IMR-90 (cell line): ENCODE results near the gene PFKFB2. TPM values are rescaled to one million over a fixed set of nuclear protein-coding genes. Genes with fewer than 3 reads are reported as not detected.

Experiments
- ATAC-seq: fragments of 200-7000 bp; cut with Tn5 transposase; 2 replicates; pipeline ENCODE4 v1.9.1; 2020; ENCODE audit warnings: low read depth, mild to moderate bottlenecking, moderate library complexity
- BruUV-seq: library from RNA; stranded (reverse); fragments of 400-500 nt; replicated peaks from 2 replicates; lab custom pipeline; 2021; lab: Mats Ljungman, UMichigan
- CTCF ChIA-PET: fragments of 300-600 bp; formaldehyde crosslinking; extraction: SDS; loops from one replicate; lab custom pipeline; 2021; ENCODE audit warnings: antibody characterized with exemption; lab: Yijun Ruan, JAX
- POLR2A ChIA-PET: fragments of 300-600 bp; sonication (Branson Sonifier 250); formaldehyde crosslinking; loops from one replicate; lab custom pipeline; 2022; ENCODE audit warnings: antibody characterized with exemption; ENCODE audit not compliant: unreplicated experiment; lab: Charles Lee
- DNase-seq: peaks from one replicate; pipeline ENCODE4 v3.0.0; 2013
- H2AFZ ChIP-seq: replicated peaks from 2 replicates; pipeline ENCODE3; 2013; ENCODE audit warnings: low read length, mild to moderate bottlenecking; ENCODE audit not compliant: poor library complexity
- H2AK5ac ChIP-seq: 2 replicates; pipeline ENCODE4 v1.6.1; 2013; ENCODE audit warnings: low read depth, low read length, inconsistent platforms
- H2AK9ac ChIP-seq: replicated peaks from 2 replicates; pipeline ENCODE3; 2013; ENCODE audit warnings: mild to moderate bottlenecking, low read depth, low read length, moderate library complexity; ENCODE audit not compliant: poor library complexity
- H2BK120ac ChIP-seq: 2 replicates; pipeline ENCODE4 v1.6.1; 2013; ENCODE audit warnings: low read depth, low read length, inconsistent platforms
- H2BK15ac ChIP-seq: 3 replicates; pipeline ENCODE4 v1.6.1; 2013; ENCODE audit warnings: low read depth, low read length, inconsistent platforms
- H2BK20ac ChIP-seq: 2 replicates; pipeline ENCODE4 v1.6.1; 2013; ENCODE audit warnings: low read depth, mild to moderate bottlenecking, inconsistent platforms, low read length, moderate library complexity
- H2BK5ac ChIP-seq: 2 replicates; pipeline ENCODE4 v1.6.1; 2013; ENCODE audit warnings: mild to moderate bottlenecking, low read depth, low read length, inconsistent platforms; ENCODE audit not compliant: poor library complexity, severe bottlenecking
- H3K14ac ChIP-seq: replicated peaks from 2 replicates; pipeline ENCODE4 v1.6.1; 2013; ENCODE audit warnings: low read depth, low read length, inconsistent platforms
- H3K18ac ChIP-seq: 2 replicates; pipeline ENCODE4 v1.6.1; 2013; ENCODE audit warnings: low read depth, low read length, control low read depth
- H3K23ac ChIP-seq: 2 replicates; pipeline ENCODE4 v1.6.1; 2013; ENCODE audit warnings: low read depth, low read length, inconsistent platforms
- H3K27ac ChIP-seq: 2 replicates; pipeline ENCODE4 v1.5.1; 2013; ENCODE audit warnings: mild to moderate bottlenecking, control low read depth, low read length; ENCODE audit not compliant: insufficient read depth
- H3K27me3 ChIP-seq: 2 replicates; pipeline ENCODE4 v1.6.1; 2013; ENCODE audit warnings: low read length; ENCODE audit not compliant: control insufficient read depth, insufficient read depth
- H3K36me3 ChIP-seq: 2 replicates; pipeline ENCODE4 v1.6.1; 2013; ENCODE audit warnings: low read length, mixed read lengths; ENCODE audit not compliant: control insufficient read depth, insufficient read depth
- H3K4ac ChIP-seq: 2 replicates; pipeline ENCODE4 v1.6.1; 2013; ENCODE audit warnings: low read depth, low read length, inconsistent platforms
- H3K4me1 ChIP-seq: 2 replicates; pipeline ENCODE4 v1.6.1; 2013; ENCODE audit warnings: low read length, mixed read lengths; ENCODE audit not compliant: control insufficient read depth, insufficient read depth
- H3K4me2 ChIP-seq: 2 replicates; pipeline ENCODE4 v1.6.1; 2013; ENCODE audit warnings: low read depth, mild to moderate bottlenecking, control low read depth, low read length, moderate library complexity
- H3K4me3 ChIP-seq: 2 replicates; pipeline ENCODE4 v1.5.1; 2013; ENCODE audit warnings: low read depth, mild to moderate bottlenecking, control low read depth, low read length, moderate library complexity; ENCODE audit not compliant: insufficient read depth
- H3K56ac ChIP-seq: 2 replicates; pipeline ENCODE4 v1.6.1; 2013; ENCODE audit warnings: low read length, inconsistent platforms; ENCODE audit not compliant: insufficient read depth; ENCODE audit errors: extremely low read depth
- H3K79me1 ChIP-seq, 2 experiments: 2 replicates each; pipeline ENCODE4 v1.6.1; 2013; ENCODE audit warnings: low read length in 2 of 2, inconsistent platforms in 1 of 2, low read depth in 1 of 2
- H3K9ac ChIP-seq: 2 replicates; pipeline ENCODE4 v1.6.1; 2013; ENCODE audit warnings: low read depth, low read length, control low read depth
- H3K9me1 ChIP-seq: 2 replicates; pipeline ENCODE4 v1.6.1; 2013; ENCODE audit warnings: low read length, inconsistent platforms; ENCODE audit not compliant: insufficient read depth
- H3K9me3 ChIP-seq: 2 replicates; pipeline ENCODE4 v1.6.1; 2013; ENCODE audit warnings: low read length; ENCODE audit not compliant: control insufficient read depth, insufficient read depth
- H4K20me1 ChIP-seq: 2 replicates; pipeline ENCODE4 v1.6.1; 2013; ENCODE audit warnings: low read length, inconsistent platforms; ENCODE audit not compliant: insufficient read depth
- H4K5ac ChIP-seq: 2 replicates; pipeline ENCODE4 v1.6.1; 2013; ENCODE audit warnings: mild to moderate bottlenecking, low read depth, low read length, control low read depth
- H4K8ac ChIP-seq, 2 experiments: 2 replicates each; pipeline ENCODE4 v1.6.1; 2013; ENCODE audit warnings: low read depth in 2 of 2, low read length in 2 of 2, control low read depth in 1 of 2, inconsistent platforms in 1 of 2
- H4K91ac ChIP-seq: 2 replicates; pipeline ENCODE4 v1.6.1; 2013; ENCODE audit warnings: low read depth, low read length, inconsistent platforms; ENCODE audit not compliant: insufficient read depth
- POLR2A ChIP-seq: IDR thresholded peaks from 2 replicates; pipeline ENCODE4 v1.6.1; 2012; ENCODE audit warnings: mild to moderate bottlenecking, low read depth, low read length
- RFX5 ChIP-seq: IDR thresholded peaks from 2 replicates; pipeline ENCODE4 v1.8.0; 2012; ENCODE audit warnings: low read depth, mild to moderate bottlenecking, low read length, moderate library complexity
- WGBS, 2 experiments: methylation state at CpG; one replicate each; pipeline versions ENCODE4 v1.1.5 to v1.1.7; 2013; ENCODE audit warnings: missing lambda C conversion rate in 2 of 2; ENCODE audit not compliant: insufficient read length in 1 of 2; ENCODE audit errors: extremely low coverage in 2 of 2; 5-methylcytosine and 5-hydroxymethylcytosine counted together
- dilution Hi-C: fragments of 300-500 bp; cut with HindIII; formaldehyde crosslinking; loops from one replicate; pipeline ENCODE4 v1.14.3; 2018; ENCODE audit warnings: low sequenced_read_pairs; ENCODE audit not compliant: unreplicated experiment
- in situ Hi-C: fragments of 300-500 bp; cut with MboI; formaldehyde crosslinking; loops from 3 replicates; pipeline ENCODE4 v1.14.3; 2019; ENCODE audit warnings: low sequenced_read_pairs, inconsistent platforms, mixed read lengths
- intact Hi-C: fragments of 100-400 bp; cut with micrococcal nuclease; formaldehyde crosslinking; loops from 2 replicates; pipeline ENCODE4 v1.10.0; 2022
- polyA plus RNA-seq, 3 experiments: library from polyadenylated mRNA; depleted of rRNA; stranded (reverse); fragments of >200 nt; gene quantifications; 2 replicates each; pipeline ENCODE4 v1.2.3, GENCODE V29; 2012; ENCODE audit warnings: low replicate concordance in 1 of 3
- total RNA-seq: library from RNA; depleted of rRNA; stranded (reverse); fragments of >200 nt; gene quantifications from 2 replicates; pipeline ENCODE4 v1.2.3, GENCODE V29; 2012

The PFKFB2 gene
- total and polyA plus RNA-seq, 2 of the 4 experiments (the other 2 are of a cell fraction), result 0.62 to 1.3 TPM

DNA sequence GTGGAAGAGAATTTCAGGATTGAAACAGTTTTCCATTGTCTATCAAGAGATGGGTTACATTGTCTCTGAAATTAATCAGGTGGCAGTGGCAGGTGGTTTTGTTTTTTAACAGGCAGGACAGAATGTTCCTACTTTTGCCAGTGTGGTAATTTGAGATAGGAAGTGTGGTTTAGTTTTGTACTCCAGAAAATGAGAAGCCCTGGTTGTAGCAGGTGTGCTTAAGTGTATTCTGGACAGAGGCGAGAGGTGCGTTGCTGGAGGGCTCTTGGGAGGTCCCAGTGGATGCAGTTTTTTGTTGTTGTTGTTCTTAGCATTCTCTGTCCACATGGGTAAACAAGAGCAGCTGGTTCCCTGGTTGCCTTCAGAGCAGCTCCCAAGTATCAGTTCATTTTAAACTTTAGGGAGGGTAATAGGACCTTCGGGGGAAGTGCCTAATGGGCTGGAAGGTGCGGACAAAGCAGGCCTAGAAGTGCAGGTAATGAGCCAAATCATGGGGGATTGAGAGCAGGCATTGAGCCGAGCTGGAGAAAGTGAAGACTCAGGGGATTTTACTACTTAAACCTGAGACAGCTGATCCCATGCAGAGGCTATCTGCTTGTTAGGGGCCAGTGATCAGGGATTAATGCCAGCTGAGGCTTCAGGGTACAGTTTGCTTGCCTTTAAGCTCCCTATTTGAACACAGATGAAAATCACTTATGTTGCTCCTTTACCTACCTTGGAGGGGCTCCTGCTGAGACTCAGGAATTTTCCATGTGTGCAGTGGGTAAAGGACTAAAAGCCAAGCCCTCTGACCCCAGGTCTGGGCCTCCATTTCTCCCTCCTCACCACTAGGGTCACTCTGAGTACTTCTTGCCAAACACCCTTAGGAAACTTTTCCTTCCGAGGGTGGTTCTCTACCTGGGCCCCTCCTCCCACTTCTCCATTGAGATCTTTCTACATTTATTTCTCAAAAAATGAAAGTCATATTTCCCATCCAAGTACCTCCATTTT, 6.1 kb downstream of the PFKFB2 start:
- Histone ChIP-seq H4K5ac (no peak overlapping the region), H3K27me3 (peaks cover 2% of the 10 kb centered on the region), H3K9me1 (no peaks in the 10 kb centered on the region; the same call in 1 of the 2 replicates), H3K27ac (no peak overlapping the region), H3K23ac (no peak overlapping the region), H3K4me1 (no peaks in the 10 kb centered on the region), H3K56ac (no peak overlapping the region), H4K8ac (no peak overlapping the region), H2BK15ac (no peak overlapping the region), H3K9ac (no peak overlapping the region), H3K4ac (no peak overlapping the region), H3K79me1 (no peaks in the 10 kb centered on the region), H3K14ac (no peak overlapping the region), H2BK20ac (no peak overlapping the region), H3K4me2 (no peak overlapping the region), H3K4me3 (no peak overlapping the region), H2AK9ac (no peak overlapping the region), H3K9me3 (no peaks in the 10 kb centered on the region), H2BK5ac (no peak overlapping the region), H4K91ac (no peak overlapping the region), H2BK120ac (no peak overlapping the region), H2AFZ (no peak overlapping the region), H4K20me1 (no peaks in the 10 kb centered on the region), H3K18ac (no peak overlapping the region), H3K36me3 (no peaks in the 10 kb centered on the region), H2AK5ac (no peak overlapping the region)
- 85% methylated on average over 2 of the region's 6 CpGs; no CpG with 5 or more reads in 1 of the 2 experiments for WGBS, 2 experiments
- ChIA-PET POLR2A (no interaction called here), CTCF (no interaction called here)
- in situ Hi-C loops (no loop called here), dilution Hi-C loops (no loop called here), intact Hi-C loops (no loop called here)
- ATAC-seq, result no peak
- no TSS peak for BruUV-seq
- DNase-seq, result no peak
- TF ChIP-seq POLR2A (no peak), RFX5 (no peak)
